ENCODE data around the gene ZNF497. TPM values are rescaled to one million over a fixed set of nuclear protein-coding genes. Genes with fewer than 3 reads are reported as not detected.

Gene ZNF497
- total and polyA plus RNA-seq, 4 donors = 0.60 to 4.4 (median 1.3) TPM

DNA sequence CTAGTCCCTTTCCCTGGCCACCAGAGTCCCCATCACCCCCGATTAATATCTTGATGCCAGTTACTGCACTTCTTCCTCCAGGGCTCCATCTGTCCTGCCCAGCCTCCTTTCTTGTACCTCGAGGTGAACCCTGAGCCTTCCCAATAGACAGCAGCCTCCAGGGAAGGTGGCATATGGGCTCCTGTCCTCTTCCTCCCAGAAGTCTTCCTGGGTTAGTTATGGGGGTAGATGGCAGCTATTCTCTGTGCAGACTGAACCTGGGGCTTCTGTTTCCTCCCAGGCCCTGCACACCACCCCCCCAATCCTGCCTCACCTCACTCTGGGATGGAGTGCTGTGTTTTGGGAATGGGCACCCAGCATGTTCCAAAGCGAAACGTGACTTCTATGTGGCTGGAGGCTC is 35.5 kb upstream of the ZNF497 start:
- DNase-seq (ENCODE audit: low spot score) = no peak
- H3K27me3 ChIP-seq (ENCODE audit: control insufficient read depth in 4 of 4, insufficient read depth in 4 of 4, low read length in 3 of 4) = peaks cover 0 to 5% (median 0%) of the 10 kb centered on the region in 4 donors
- H3K9me3 ChIP-seq (ENCODE audit: control insufficient read depth in 4 of 4, low read length in 3 of 4) = no peaks in the 10 kb centered on the region
- no peak overlapping the region for H3K27ac ChIP-seq (ENCODE audit: low read depth in 1 of 2, low read length in 2 of 2)
- WGBS = 90% methylated on average over 4 of the region's 4 CpGs
- no peak overlapping the region for H3K4me3 ChIP-seq (ENCODE audit: low read depth in 1 of 3, low read length in 3 of 3)
- TF ChIP-seq, protein P1, sequence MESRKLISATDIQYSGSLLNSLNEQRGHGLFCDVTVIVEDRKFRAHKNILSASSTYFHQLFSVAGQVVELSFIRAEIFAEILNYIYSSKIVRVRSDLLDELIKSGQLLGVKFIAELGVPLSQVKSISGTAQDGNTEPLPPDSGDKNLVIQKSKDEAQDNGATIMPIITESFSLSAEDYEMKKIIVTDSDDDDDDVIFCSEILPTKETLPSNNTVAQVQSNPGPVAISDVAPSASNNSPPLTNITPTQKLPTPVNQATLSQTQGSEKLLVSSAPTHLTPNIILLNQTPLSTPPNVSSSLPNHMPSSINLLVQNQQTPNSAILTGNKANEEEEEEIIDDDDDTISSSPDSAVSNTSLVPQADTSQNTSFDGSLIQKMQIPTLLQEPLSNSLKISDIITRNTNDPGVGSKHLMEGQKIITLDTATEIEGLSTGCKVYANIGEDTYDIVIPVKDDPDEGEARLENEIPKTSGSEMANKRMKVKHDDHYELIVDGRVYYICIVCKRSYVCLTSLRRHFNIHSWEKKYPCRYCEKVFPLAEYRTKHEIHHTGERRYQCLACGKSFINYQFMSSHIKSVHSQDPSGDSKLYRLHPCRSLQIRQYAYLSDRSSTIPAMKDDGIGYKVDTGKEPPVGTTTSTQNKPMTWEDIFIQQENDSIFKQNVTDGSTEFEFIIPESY (IDR thresholded peaks at IDR 0.05) = no peak
- TF ChIP-seq, protein P2, sequence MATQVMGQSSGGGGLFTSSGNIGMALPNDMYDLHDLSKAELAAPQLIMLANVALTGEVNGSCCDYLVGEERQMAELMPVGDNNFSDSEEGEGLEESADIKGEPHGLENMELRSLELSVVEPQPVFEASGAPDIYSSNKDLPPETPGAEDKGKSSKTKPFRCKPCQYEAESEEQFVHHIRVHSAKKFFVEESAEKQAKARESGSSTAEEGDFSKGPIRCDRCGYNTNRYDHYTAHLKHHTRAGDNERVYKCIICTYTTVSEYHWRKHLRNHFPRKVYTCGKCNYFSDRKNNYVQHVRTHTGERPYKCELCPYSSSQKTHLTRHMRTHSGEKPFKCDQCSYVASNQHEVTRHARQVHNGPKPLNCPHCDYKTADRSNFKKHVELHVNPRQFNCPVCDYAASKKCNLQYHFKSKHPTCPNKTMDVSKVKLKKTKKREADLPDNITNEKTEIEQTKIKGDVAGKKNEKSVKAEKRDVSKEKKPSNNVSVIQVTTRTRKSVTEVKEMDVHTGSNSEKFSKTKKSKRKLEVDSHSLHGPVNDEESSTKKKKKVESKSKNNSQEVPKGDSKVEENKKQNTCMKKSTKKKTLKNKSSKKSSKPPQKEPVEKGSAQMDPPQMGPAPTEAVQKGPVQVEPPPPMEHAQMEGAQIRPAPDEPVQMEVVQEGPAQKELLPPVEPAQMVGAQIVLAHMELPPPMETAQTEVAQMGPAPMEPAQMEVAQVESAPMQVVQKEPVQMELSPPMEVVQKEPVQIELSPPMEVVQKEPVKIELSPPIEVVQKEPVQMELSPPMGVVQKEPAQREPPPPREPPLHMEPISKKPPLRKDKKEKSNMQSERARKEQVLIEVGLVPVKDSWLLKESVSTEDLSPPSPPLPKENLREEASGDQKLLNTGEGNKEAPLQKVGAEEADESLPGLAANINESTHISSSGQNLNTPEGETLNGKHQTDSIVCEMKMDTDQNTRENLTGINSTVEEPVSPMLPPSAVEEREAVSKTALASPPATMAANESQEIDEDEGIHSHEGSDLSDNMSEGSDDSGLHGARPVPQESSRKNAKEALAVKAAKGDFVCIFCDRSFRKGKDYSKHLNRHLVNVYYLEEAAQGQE (IDR thresholded peaks at IDR 0.05) = no peak
- TF ChIP-seq GABPA (IDR thresholded peaks at IDR 0.05 in 1 of 2, conservative IDR thresholded peaks at IDR 0.05 in 1 of 2) = no peak
- TF ChIP-seq, protein P3, sequence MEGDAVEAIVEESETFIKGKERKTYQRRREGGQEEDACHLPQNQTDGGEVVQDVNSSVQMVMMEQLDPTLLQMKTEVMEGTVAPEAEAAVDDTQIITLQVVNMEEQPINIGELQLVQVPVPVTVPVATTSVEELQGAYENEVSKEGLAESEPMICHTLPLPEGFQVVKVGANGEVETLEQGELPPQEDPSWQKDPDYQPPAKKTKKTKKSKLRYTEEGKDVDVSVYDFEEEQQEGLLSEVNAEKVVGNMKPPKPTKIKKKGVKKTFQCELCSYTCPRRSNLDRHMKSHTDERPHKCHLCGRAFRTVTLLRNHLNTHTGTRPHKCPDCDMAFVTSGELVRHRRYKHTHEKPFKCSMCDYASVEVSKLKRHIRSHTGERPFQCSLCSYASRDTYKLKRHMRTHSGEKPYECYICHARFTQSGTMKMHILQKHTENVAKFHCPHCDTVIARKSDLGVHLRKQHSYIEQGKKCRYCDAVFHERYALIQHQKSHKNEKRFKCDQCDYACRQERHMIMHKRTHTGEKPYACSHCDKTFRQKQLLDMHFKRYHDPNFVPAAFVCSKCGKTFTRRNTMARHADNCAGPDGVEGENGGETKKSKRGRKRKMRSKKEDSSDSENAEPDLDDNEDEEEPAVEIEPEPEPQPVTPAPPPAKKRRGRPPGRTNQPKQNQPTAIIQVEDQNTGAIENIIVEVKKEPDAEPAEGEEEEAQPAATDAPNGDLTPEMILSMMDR (IDR thresholded peaks at IDR 0.05; ENCODE audit: low read depth, low read length, missing input control) = no peak
- H3K9ac ChIP-seq (ENCODE audit: low read depth in 1 of 2, low read length in 2 of 2) = no peak overlapping the region
- H3K4me1 ChIP-seq (ENCODE audit: control insufficient read depth in 4 of 4, insufficient read depth in 4 of 4, low read length in 3 of 4) = peaks cover 6 to 22% (median 15%) of the 10 kb centered on the region in 4 donors
- H3K36me3 ChIP-seq (ENCODE audit: control insufficient read depth in 4 of 4, insufficient read depth in 3 of 4, low read depth in 1 of 4, low read length in 3 of 4) = peaks cover 11 to 21% (median 15%) of the 10 kb centered on the region in 4 donors

DNA sequence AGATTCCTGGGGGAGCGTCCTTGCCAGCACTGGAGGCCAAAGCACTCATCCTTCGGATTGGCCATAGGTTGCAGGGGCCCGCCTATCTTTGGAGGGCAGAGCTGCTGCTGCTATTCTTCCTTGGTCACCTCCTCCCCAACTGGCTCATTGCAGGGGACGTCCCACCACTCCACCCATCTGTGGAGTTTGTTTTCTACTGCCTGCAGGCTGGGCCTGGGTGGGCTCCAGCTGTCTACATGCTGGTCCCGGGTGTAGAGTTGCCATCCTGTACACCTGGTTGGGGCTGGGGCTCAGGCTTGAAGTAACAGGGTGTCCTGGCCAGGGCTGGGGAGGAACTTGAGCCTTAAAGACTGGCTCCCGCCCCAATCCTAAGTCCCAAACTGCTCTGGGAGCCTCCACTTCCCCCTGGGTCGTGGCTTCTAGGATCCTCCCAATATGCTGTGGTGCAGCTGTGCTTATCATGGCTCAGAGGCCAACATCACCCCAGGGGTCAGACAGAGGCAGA is 35.0 kb upstream of the ZNF497 start:
- no peak overlapping the region for H3K4me3 ChIP-seq (ENCODE audit: low read depth in 1 of 3, low read length in 3 of 3)
- H3K27me3 ChIP-seq (ENCODE audit: control insufficient read depth in 4 of 4, insufficient read depth in 4 of 4, low read length in 3 of 4) = peaks cover 0 to 5% (median 0%) of the 10 kb centered on the region in 4 donors
- H3K27ac ChIP-seq (ENCODE audit: low read depth in 1 of 2, low read length in 2 of 2) = no peak overlapping the region
- peaks cover 16 to 26% (median 20%) of the 10 kb centered on the region in 4 donors for H3K36me3 ChIP-seq (ENCODE audit: control insufficient read depth in 4 of 4, insufficient read depth in 3 of 4, low read depth in 1 of 4, low read length in 3 of 4)
- H3K9me3 ChIP-seq (ENCODE audit: control insufficient read depth in 4 of 4, low read length in 3 of 4) = no peaks in the 10 kb centered on the region
- no peak overlapping the region for H3K9ac ChIP-seq (ENCODE audit: low read depth in 1 of 2, low read length in 2 of 2)
- 74% methylated on average over 7 of the region's 7 CpGs for WGBS
- peaks cover 6 to 22% (median 15%) of the 10 kb centered on the region in 4 donors for H3K4me1 ChIP-seq (ENCODE audit: control insufficient read depth in 4 of 4, insufficient read depth in 4 of 4, low read length in 3 of 4)
- DNase-seq (ENCODE audit: low spot score) = no peak
- no peak for TF ChIP-seq JUND (IDR thresholded peaks at IDR 0.05)
- TF ChIP-seq FOXA2 (IDR thresholded peaks at IDR 0.05) = no peak
- TF ChIP-seq, protein P3 (IDR thresholded peaks at IDR 0.05; ENCODE audit: low read depth, low read length, missing input control) = no peak
- no peak for TF ChIP-seq SP1 (IDR thresholded peaks at IDR 0.05)
- TF ChIP-seq GABPA (IDR thresholded peaks at IDR 0.05 in 1 of 2, conservative IDR thresholded peaks at IDR 0.05 in 1 of 2) = no peak
- no peak for TF ChIP-seq YY1 (IDR thresholded peaks at IDR 0.05)
- no peak for TF ChIP-seq EGR1 (IDR thresholded peaks at IDR 0.05; ENCODE audit: low read depth in 2 of 2)
- no peak for TF ChIP-seq TAF1 (conservative IDR thresholded peaks at IDR 0.05)
- TF ChIP-seq RAD21 (IDR thresholded peaks at IDR 0.05) = no peak
- no peak for TF ChIP-seq NR2F2 (IDR thresholded peaks at IDR 0.05)
- TF ChIP-seq, protein P4, sequence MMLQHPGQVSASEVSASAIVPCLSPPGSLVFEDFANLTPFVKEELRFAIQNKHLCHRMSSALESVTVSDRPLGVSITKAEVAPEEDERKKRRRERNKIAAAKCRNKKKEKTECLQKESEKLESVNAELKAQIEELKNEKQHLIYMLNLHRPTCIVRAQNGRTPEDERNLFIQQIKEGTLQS (IDR thresholded peaks at IDR 0.05) = no peak
- TF ChIP-seq HNF4A (conservative IDR thresholded peaks at IDR 0.05) = no peak
- TF ChIP-seq, protein P5, sequence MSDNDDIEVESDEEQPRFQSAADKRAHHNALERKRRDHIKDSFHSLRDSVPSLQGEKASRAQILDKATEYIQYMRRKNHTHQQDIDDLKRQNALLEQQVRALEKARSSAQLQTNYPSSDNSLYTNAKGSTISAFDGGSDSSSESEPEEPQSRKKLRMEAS (IDR thresholded peaks at IDR 0.05) = no peak
- no peak for TF ChIP-seq FOXA1 (IDR thresholded peaks at IDR 0.05)
- TF ChIP-seq, protein P1 (IDR thresholded peaks at IDR 0.05) = no peak
- TF ChIP-seq HNF4G (IDR thresholded peaks at IDR 0.05) = no peak

All from liver (tissue), 9 donors.